Mesendoderm (in vitro differentiated cells): ENCODE measurements around the gene HOXC11.

ENCODE experiments used
- DNase-seq: peaks from one replicate; pipeline ENCODE4 v3.0.0; 2013
- H2AK5ac ChIP-seq: 2 replicates; pipeline ENCODE4 v1.6.1; 2013; ENCODE audit warnings: low read length, inconsistent platforms
- H2BK120ac ChIP-seq: 2 replicates; pipeline ENCODE4 v1.6.1; 2013; ENCODE audit warnings: low read depth, mild to moderate bottlenecking, low read length, moderate library complexity, mixed read lengths
- H2BK15ac ChIP-seq: replicated peaks from 2 replicates; pipeline ENCODE4 v1.6.1; 2013; ENCODE audit warnings: low read depth, mild to moderate bottlenecking, moderate library complexity
- H2BK5ac ChIP-seq: 2 replicates; pipeline ENCODE4 v1.6.1; 2013; ENCODE audit warnings: low read length, inconsistent platforms
- H3K18ac ChIP-seq: 2 replicates; pipeline ENCODE4 v1.6.1; 2013; ENCODE audit warnings: mild to moderate bottlenecking, low read length, mixed read lengths
- H3K23ac ChIP-seq: one replicate; pipeline ENCODE4 v1.6.1; 2013; ENCODE audit warnings: low read length
- H3K27ac ChIP-seq: 2 replicates; pipeline ENCODE4 v1.5.1; 2013; ENCODE audit warnings: low read depth, mild to moderate bottlenecking, inconsistent platforms, low read length, moderate library complexity
- H3K27me3 ChIP-seq: 2 replicates; pipeline ENCODE4 v1.6.1; 2013; ENCODE audit warnings: low read length, control low read depth, mild to moderate bottlenecking, inconsistent platforms; ENCODE audit not compliant: insufficient read depth, poor library complexity
- H3K36me3 ChIP-seq: 2 replicates; pipeline ENCODE4 v1.6.1; 2013; ENCODE audit warnings: low read length, inconsistent platforms; ENCODE audit not compliant: control insufficient read depth, insufficient read depth
- H3K4ac ChIP-seq: one replicate; pipeline ENCODE4 v1.6.1; 2013; ENCODE audit warnings: low read depth, mild to moderate bottlenecking, low read length, moderate library complexity
- H3K4me1 ChIP-seq: 2 replicates; pipeline ENCODE4 v1.6.1; 2013; ENCODE audit warnings: low read depth, low read length, inconsistent platforms; ENCODE audit not compliant: control insufficient read depth
- H3K4me2 ChIP-seq: 2 replicates; pipeline ENCODE4 v1.6.1; 2013; ENCODE audit warnings: low read length
- H3K4me3 ChIP-seq: 2 replicates; pipeline ENCODE4 v1.5.1; 2013; ENCODE audit warnings: mild to moderate bottlenecking, low read length
- H3K56ac ChIP-seq: one replicate; pipeline ENCODE4 v1.6.1; 2013; ENCODE audit warnings: low read length
- H3K79me1 ChIP-seq: 2 replicates; pipeline ENCODE4 v1.6.1; 2013; ENCODE audit warnings: low read length, inconsistent platforms
- H3K79me2 ChIP-seq: 2 replicates; pipeline ENCODE4 v1.6.1; 2013; ENCODE audit warnings: mild to moderate bottlenecking, low read length; ENCODE audit not compliant: control insufficient read depth, insufficient read depth
- H3K9ac ChIP-seq: 2 replicates; pipeline ENCODE4 v1.6.1; 2013; ENCODE audit warnings: low read length, inconsistent platforms
- H4K5ac ChIP-seq: one replicate; pipeline ENCODE4 v1.6.1; 2013; ENCODE audit warnings: low read length
- H4K8ac ChIP-seq: one replicate; pipeline ENCODE4 v1.6.1; 2013; ENCODE audit warnings: low read depth, mild to moderate bottlenecking, control low read depth, low read length, moderate library complexity
- WGBS: extraction: QIAGEN DNeasy Blood & Tissue Kit; methylation state at CpG from one replicate; pipeline ENCODE4 v1.1.7; 2013; ENCODE audit warnings: low lambda C conversion rate, missing lambda C conversion rate; ENCODE audit not compliant: insufficient coverage; ENCODE audit errors: extremely low coverage; 5-methylcytosine and 5-hydroxymethylcytosine counted together

The HOXC11 gene

DNA sequence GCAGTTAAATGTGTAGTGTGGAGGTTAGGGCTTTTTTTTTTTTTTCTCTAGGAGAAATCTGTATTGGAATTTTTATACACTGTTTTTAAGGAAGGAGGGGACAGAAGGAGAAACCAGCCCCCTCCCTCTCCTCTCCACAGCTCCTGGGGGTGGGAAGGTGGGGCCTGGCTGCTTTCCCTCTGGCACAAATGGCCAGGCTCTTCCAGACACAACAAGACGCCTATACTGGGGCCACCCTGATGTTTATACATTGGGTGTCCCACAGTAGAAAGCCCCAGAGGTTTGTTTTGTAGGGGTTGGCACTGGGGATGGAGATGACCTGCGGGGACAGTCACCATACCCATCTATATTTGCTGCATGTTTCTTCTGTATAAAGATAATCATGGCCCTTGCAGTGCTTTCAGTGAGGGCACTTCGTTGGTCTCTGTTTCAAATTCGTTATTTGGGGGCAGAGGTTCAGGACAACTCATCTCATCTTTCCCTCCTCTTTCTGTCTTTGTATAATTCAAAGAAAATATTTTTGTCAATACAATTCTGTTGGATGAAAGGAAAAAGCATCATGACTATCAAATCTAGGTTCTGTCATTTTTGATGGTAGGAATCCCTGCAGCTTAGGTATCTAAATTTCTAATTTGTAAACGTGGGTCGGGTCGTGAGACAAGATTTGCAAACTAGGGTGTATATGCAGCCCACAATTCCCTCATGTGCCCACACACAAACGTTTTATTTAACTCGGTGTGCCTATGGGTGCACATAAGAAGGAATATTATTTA lies 4.1 kb downstream of the HOXC11 start:
- H3K4me3 ChIP-seq = no peak overlapping the region
- no peak overlapping the region for H2BK15ac ChIP-seq
- no peak overlapping the region for H3K18ac ChIP-seq
- no peaks in the 10 kb centered on the region for H3K4me1 ChIP-seq
- no peak overlapping the region for H3K27ac ChIP-seq
- H3K23ac ChIP-seq = no peak overlapping the region
- WGBS = no CpG with 5 or more reads among the region's 9 CpGs
- H3K36me3 ChIP-seq = no peaks in the 10 kb centered on the region
- no peak overlapping the region for H2BK120ac ChIP-seq
- H3K27me3 ChIP-seq = peaks cover 90% of the 10 kb centered on the region
- H3K9ac ChIP-seq = no peak overlapping the region
- H4K8ac ChIP-seq = no peak overlapping the region
- no peaks in the 10 kb centered on the region for H3K79me2 ChIP-seq
- H2BK5ac ChIP-seq = no peak overlapping the region
- no peak overlapping the region for H3K4ac ChIP-seq
- H3K79me1 ChIP-seq = no peaks in the 10 kb centered on the region
- no peak overlapping the region for H2AK5ac ChIP-seq
- no peak overlapping the region for H3K56ac ChIP-seq
- H3K4me2 ChIP-seq = no peak overlapping the region
- no peak overlapping the region for H4K5ac ChIP-seq
- DNase-seq = no peak

DNA sequence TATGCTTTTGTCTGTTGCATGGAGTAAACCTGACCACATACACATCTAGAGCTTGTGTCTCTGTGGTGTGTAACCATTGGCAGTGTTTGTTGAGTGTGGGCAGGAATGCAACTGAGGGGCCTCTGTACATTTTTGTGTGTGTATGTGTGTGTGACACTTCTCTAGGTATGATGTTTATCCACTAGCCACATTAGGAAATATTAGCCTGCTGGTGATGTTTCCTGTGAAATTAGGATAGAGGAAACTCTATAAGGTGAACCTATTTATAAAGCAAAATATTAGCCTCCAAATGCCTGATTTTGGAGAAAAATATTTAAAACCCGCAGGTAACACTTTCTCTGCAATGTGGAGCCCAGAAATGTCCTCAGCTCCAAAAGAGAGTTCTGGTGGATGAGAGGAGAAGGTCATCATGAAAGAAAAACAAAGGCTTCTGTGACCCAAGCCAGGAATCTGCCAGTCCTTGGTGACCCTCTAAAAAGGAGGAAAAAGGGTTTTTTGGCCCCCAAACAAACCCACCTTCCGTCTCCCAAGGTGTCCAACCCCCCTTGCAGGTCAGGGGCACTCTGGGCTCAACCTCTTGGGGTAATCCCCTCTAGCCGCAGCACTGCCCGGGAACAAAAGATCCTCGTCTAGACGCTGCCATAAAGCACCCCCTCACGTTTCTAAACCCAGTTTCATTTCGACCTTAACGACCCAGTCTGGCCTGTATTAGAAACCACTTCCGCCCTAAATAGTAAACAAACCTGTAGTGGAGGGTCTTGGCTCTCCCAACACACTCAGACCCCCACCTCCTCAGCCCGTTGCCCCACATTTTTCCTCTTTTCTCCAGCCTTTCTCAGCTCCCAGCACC lies 4.9 kb downstream of the HOXC11 start:
- whole genome bisulfite sequencing = no CpG with 5 or more reads among the region's 11 CpGs
- no peak overlapping the region for H4K8ac ChIP-seq
- H3K4ac ChIP-seq = no peak overlapping the region
- no peaks in the 10 kb centered on the region for H3K4me1 ChIP-seq
- H3K79me2 ChIP-seq = no peaks in the 10 kb centered on the region
- H3K4me2 ChIP-seq = no peak overlapping the region
- no peak overlapping the region for H3K27ac ChIP-seq
- no peak overlapping the region for H3K56ac ChIP-seq
- no peak overlapping the region for H2AK5ac ChIP-seq
- H2BK120ac ChIP-seq = no peak overlapping the region
- no peaks in the 10 kb centered on the region for H3K79me1 ChIP-seq
- H3K23ac ChIP-seq = no peak overlapping the region
- no peak overlapping the region for H2BK15ac ChIP-seq
- H4K5ac ChIP-seq = no peak overlapping the region
- H3K27me3 ChIP-seq = peaks cover 90% of the 10 kb centered on the region
- no peaks in the 10 kb centered on the region for H3K36me3 ChIP-seq
- H3K9ac ChIP-seq = no peak overlapping the region
- H2BK5ac ChIP-seq = no peak overlapping the region
- DNase-seq = no peak
- no peak overlapping the region for H3K4me3 ChIP-seq
- no peak overlapping the region for H3K18ac ChIP-seq

DNA sequence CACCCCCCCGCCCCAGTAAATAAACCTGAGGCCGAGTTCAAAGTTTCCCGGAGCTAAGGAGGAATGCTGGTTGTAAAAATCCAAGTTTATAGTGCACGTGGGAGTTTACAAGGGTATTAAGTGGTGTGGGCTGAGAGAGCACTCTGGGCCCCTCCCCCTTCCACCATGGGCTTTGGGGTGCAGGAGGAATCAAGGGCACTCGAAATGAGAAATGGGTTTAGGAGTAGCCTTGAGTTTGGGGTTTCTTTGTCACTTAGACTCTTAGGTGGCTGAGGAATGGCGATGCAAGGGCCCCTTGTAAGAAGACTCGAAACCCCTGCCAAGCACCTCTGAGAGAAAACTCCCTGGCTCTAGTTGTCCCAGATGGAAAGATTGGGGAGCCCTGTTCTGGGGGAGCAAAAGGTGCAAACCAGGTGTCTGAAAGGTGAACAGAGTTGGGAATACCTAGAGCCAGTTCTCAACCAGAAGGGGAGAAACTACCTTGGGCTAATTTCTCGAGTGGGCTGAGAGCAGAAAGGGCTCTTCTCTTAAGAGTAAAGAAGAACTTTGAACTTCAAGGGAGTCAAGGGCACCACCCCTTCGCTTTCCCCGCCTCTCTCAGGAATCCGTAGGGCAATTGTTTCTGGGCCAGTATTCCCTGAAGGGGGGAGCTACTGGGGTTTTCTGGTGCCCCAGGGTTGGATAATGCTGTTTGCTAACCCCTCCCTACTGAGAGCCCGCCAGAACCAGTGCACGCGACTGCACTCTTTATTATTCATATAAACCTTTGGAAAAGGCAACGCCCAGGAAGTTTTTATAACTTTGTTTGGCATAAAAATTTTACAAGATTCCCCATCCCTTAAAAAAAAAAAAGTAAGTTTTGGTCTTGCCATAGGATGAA lies 5.8 kb downstream of the HOXC11 start:
- H3K79me2 ChIP-seq = no peaks in the 10 kb centered on the region
- no peak for DNase-seq
- H2BK15ac ChIP-seq = no peak overlapping the region
- no peak overlapping the region for H2BK120ac ChIP-seq
- H3K4ac ChIP-seq = no peak overlapping the region
- H3K79me1 ChIP-seq = no peaks in the 10 kb centered on the region
- no peak overlapping the region for H3K9ac ChIP-seq
- no peak overlapping the region for H4K8ac ChIP-seq
- H3K23ac ChIP-seq = no peak overlapping the region
- H4K5ac ChIP-seq = no peak overlapping the region
- no peak overlapping the region for H3K4me3 ChIP-seq
- no peaks in the 10 kb centered on the region for H3K4me1 ChIP-seq
- H3K56ac ChIP-seq = no peak overlapping the region
- no peak overlapping the region for H3K18ac ChIP-seq
- no peak overlapping the region for H2AK5ac ChIP-seq
- H3K27me3 ChIP-seq = peaks cover 90% of the 10 kb centered on the region
- H3K36me3 ChIP-seq = no peaks in the 10 kb centered on the region
- no peak overlapping the region for H3K4me2 ChIP-seq
- no CpG with 5 or more reads among the region's 15 CpGs for WGBS
- no peak overlapping the region for H2BK5ac ChIP-seq
- H3K27ac ChIP-seq = no peak overlapping the region

DNA sequence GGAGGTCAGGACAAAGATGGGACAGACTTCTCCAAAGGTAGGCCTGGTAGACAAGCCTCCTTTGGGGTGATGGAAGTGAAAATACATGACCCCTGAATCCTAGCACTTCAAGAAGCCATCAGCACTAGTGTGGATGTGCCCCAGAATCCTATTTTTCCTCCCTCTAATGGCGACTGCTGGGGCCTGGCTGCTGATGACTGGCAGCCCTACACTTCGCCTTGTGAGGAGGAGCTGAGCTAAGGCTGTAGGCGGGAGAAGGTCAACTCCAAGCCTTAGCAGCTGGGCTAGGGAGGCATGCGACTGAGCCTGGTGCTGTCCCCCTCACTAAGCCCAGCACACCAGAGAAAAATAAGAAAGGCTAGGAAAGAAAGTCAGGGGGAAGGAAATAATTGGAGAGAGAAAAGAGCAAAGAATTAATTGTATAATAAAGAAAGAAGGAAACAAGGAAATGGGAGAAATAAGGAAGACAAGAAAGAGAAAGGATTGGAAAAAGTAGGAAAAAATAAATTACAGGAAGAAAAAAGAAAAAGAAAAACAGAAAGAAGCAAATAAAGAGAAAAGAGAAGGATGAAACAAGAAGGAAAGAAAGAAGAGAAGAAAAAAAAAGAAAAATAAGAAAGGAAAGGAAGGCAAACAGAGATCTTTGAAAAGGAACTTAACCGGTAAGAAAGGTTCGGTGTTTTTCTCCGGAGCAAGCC lies 7.3 kb downstream of the HOXC11 start:
- H3K79me2 ChIP-seq = no peaks in the 10 kb centered on the region
- no peaks in the 10 kb centered on the region for H3K79me1 ChIP-seq
- WGBS = no CpG with 5 or more reads among the region's 7 CpGs
- H3K36me3 ChIP-seq = no peaks in the 10 kb centered on the region
- no peak overlapping the region for H3K9ac ChIP-seq
- no peak overlapping the region for H2BK5ac ChIP-seq
- no peak overlapping the region for H3K18ac ChIP-seq
- DNase-seq = no peak
- peaks cover 86% of the 10 kb centered on the region for H3K27me3 ChIP-seq
- no peak overlapping the region for H3K4ac ChIP-seq
- H3K4me1 ChIP-seq = no peaks in the 10 kb centered on the region
- no peak overlapping the region for H4K5ac ChIP-seq
- no peak overlapping the region for H3K23ac ChIP-seq
- no peak overlapping the region for H3K4me3 ChIP-seq
- H3K56ac ChIP-seq = no peak overlapping the region
- no peak overlapping the region for H2AK5ac ChIP-seq
- no peak overlapping the region for H4K8ac ChIP-seq
- H2BK15ac ChIP-seq = no peak overlapping the region
- no peak overlapping the region for H3K4me2 ChIP-seq
- H2BK120ac ChIP-seq = no peak overlapping the region
- no peak overlapping the region for H3K27ac ChIP-seq

DNA sequence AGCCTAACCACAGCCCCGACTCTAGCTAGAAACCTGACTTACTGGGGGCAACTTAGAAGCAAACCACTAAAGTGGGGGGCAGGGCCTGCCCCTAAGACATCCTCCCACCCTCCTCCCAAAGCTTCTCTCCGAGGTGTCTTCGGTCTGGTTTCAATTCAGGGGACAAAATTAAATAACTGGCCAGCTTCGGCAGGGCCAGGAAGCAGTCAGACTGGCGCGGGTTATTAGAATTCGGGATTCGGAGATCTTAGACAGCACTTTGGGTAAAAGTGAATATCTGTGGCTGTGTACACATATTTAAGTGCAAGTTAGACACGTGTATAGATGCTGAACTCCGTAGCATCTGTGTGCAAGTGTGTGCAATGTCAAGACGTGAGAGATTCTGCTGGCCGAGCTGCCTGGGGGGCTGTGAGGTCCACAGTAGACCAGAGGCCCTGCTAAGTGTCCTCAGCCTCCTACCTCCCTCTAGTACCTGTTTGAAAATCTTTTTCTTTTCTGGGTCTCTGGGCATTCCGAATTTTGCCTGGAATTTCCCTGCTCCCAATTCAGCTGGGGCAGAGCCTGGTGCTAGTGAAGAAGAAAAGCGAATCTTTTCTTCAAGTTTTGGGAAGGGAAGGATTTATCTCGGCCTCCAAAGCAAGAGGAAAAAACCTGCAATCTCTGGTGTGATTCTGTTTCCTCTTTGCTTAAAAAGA lies 8.0 kb downstream of the HOXC11 start:
- H2AK5ac ChIP-seq = no peak overlapping the region
- no peaks in the 10 kb centered on the region for H3K36me3 ChIP-seq
- H2BK5ac ChIP-seq = no peak overlapping the region
- H2BK120ac ChIP-seq = no peak overlapping the region
- no peak overlapping the region for H2BK15ac ChIP-seq
- H3K4ac ChIP-seq = no peak overlapping the region
- H4K5ac ChIP-seq = no peak overlapping the region
- H3K4me2 ChIP-seq = no peak overlapping the region
- no peak overlapping the region for H4K8ac ChIP-seq
- H3K4me3 ChIP-seq = no peak overlapping the region
- H3K79me2 ChIP-seq = no peaks in the 10 kb centered on the region
- no peak overlapping the region for H3K27ac ChIP-seq
- H3K56ac ChIP-seq = no peak overlapping the region
- H3K18ac ChIP-seq = no peak overlapping the region
- no peaks in the 10 kb centered on the region for H3K79me1 ChIP-seq
- no CpG with 5 or more reads among the region's 15 CpGs for WGBS
- peaks cover 86% of the 10 kb centered on the region for H3K27me3 ChIP-seq
- no peak for DNase-seq
- H3K23ac ChIP-seq = no peak overlapping the region
- H3K9ac ChIP-seq = no peak overlapping the region
- H3K4me1 ChIP-seq = no peaks in the 10 kb centered on the region
